ENCODE data around the gene MKRN2OS. TPM values are rescaled to one million over a fixed set of nuclear protein-coding genes. Genes with fewer than 3 reads are reported as not detected.
A peak's percentile ranks its signal among the peaks of the same experiment; 100 is the strongest.

The MKRN2OS gene
- total RNA-seq, 1 donor from 2014 or later = not detected

GRCh38 chr3:12568747-12569146 lies 23.4 kb upstream of the MKRN2OS start:
- Mint-ChIP-seq H3K36me3 (ENCODE audit: unreplicated experiment) (peaks cover 19% of the 10 kb centered on the region), H3K9me3 (ENCODE audit: unreplicated experiment) (peaks cover 9% of the 10 kb centered on the region), H3K27ac (ENCODE audit: unreplicated experiment) (no peak overlapping the region), H3K4me3 (ENCODE audit: unreplicated experiment) (no peak overlapping the region), H3K27me3 (ENCODE audit: unreplicated experiment) (no peaks in the 10 kb centered on the region), H3K4me1 (ENCODE audit: low read depth, unreplicated experiment) (peaks cover 2% of the 10 kb centered on the region)
- DNase-seq = no peak
- no peak for TF ChIP-seq CTCF (IDR thresholded peaks at IDR 0.05; ENCODE audit: partially characterized antibody, unreplicated experiment)

- peaks cover 13% of the 10 kb centered on the region for H3K4me1 Mint-ChIP-seq (ENCODE audit: low read depth, unreplicated experiment)
- no peak overlapping the region for H3K4me3 Mint-ChIP-seq (ENCODE audit: unreplicated experiment)
- no peak for DNase-seq
- H3K27me3 Mint-ChIP-seq (ENCODE audit: unreplicated experiment) = no peaks in the 10 kb centered on the region
- no peak for TF ChIP-seq CTCF (IDR thresholded peaks at IDR 0.05; ENCODE audit: partially characterized antibody, unreplicated experiment)
- no peak overlapping the region for H3K27ac Mint-ChIP-seq (ENCODE audit: unreplicated experiment)
- peaks cover 9% of the 10 kb centered on the region for H3K9me3 Mint-ChIP-seq (ENCODE audit: unreplicated experiment)
- peaks cover 19% of the 10 kb centered on the region for H3K36me3 Mint-ChIP-seq (ENCODE audit: unreplicated experiment)
Measured at GRCh38 chr3:12566976-12567375, 21.7 kb upstream of the MKRN2OS start.

GRCh38 chr3:12562451-12562850 lies 17.2 kb upstream of the MKRN2OS start:
- Mint-ChIP-seq H3K36me3 (ENCODE audit: unreplicated experiment) (peaks cover 11% of the 10 kb centered on the region), H3K4me3 (ENCODE audit: unreplicated experiment) (no peak overlapping the region), H3K9me3 (ENCODE audit: unreplicated experiment) (peaks cover 6% of the 10 kb centered on the region), H3K4me1 (ENCODE audit: low read depth, unreplicated experiment) (peaks cover 49% of the 10 kb centered on the region), H3K27me3 (ENCODE audit: unreplicated experiment) (no peaks in the 10 kb centered on the region), H3K27ac (ENCODE audit: unreplicated experiment) (no peak overlapping the region)
- DNase-seq = no peak
- TF ChIP-seq CTCF (IDR thresholded peaks at IDR 0.05; ENCODE audit: partially characterized antibody, unreplicated experiment) = no peak

GRCh38 chr3:12561397-12561796 lies 16.1 kb upstream of the MKRN2OS start:
- Mint-ChIP-seq H3K27ac (ENCODE audit: unreplicated experiment) (peak overlapping the region; percentile 88), H3K4me1 (ENCODE audit: low read depth, unreplicated experiment) (peaks cover 49% of the 10 kb centered on the region), H3K4me3 (ENCODE audit: unreplicated experiment) (no peak overlapping the region), H3K36me3 (ENCODE audit: unreplicated experiment) (peaks cover 4% of the 10 kb centered on the region), H3K9me3 (ENCODE audit: unreplicated experiment) (peaks cover 7% of the 10 kb centered on the region), H3K27me3 (ENCODE audit: unreplicated experiment) (peaks cover 3% of the 10 kb centered on the region)
- no peak for TF ChIP-seq CTCF (IDR thresholded peaks at IDR 0.05; ENCODE audit: partially characterized antibody, unreplicated experiment)
- DNase-seq = no peak

- peak overlapping the region; percentile 88 for H3K27ac Mint-ChIP-seq (ENCODE audit: unreplicated experiment)
- peaks cover 4% of the 10 kb centered on the region for H3K27me3 Mint-ChIP-seq (ENCODE audit: unreplicated experiment)
- peaks cover 3% of the 10 kb centered on the region for H3K9me3 Mint-ChIP-seq (ENCODE audit: unreplicated experiment)
- DNase-seq = no peak
- TF ChIP-seq CTCF (IDR thresholded peaks at IDR 0.05; ENCODE audit: partially characterized antibody, unreplicated experiment) = no peak
- peaks cover 49% of the 10 kb centered on the region for H3K4me1 Mint-ChIP-seq (ENCODE audit: low read depth, unreplicated experiment)
- no peaks in the 10 kb centered on the region for H3K36me3 Mint-ChIP-seq (ENCODE audit: unreplicated experiment)
- peak overlapping the region; percentile 95 for H3K4me3 Mint-ChIP-seq (ENCODE audit: unreplicated experiment)
Measured at GRCh38 chr3:12560505-12561190, 15.3 kb upstream of the MKRN2OS start.
